Measurements from ENCODE around the gene DISC1. TPM values are rescaled to one million over a fixed set of nuclear protein-coding genes. Genes with fewer than 3 reads are reported as not detected.
"Not testable (repeated sequence)": the region's sequence is repeated elsewhere in the genome, so short reads cannot be mapped to it uniquely, and the experiment has no call there.

Gene DISC1
- total and polyA plus RNA-seq, 2 donors (not counting 1 experiment from before 2014, with no cell fraction given): 2.7 to 4.3 TPM

DNA sequence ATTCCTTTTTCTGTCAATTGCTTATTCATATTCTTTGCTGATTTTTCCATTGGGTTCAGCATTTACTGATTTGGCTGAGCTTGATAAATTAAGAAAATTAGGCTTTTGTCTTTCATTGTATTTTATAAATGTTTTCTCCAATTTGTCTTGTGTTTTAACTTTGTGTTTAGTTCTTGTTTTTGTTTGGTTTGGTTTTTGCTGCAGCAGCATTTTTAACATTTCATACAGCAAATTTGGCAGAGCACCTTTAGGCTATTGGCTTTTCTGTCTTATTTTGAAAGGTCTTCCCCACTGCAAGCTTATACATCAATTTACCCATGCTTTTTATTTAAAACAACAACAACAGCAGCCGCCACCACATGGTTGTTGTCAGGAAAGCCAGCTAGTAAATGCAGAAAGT lies 33.8 kb upstream of the DISC1 start:
- no peak overlapping the region for H3K27ac ChIP-seq (ENCODE audit: low read length in 2 of 2)
- DNase-seq: no peak
- no peak overlapping the region for H3K9ac ChIP-seq (ENCODE audit: low read length)
- WGBS (ENCODE audit: insufficient coverage): no CpG with 5 or more reads among the region's 1 CpG
- no peaks in the 10 kb centered on the region for H3K79me2 ChIP-seq (ENCODE audit: control insufficient read depth, insufficient read depth, low read length)
- no peak overlapping the region for H3K4me3 ChIP-seq (ENCODE audit: control extremely low read depth in 1 of 5, extremely low read depth in 1 of 5, insufficient read depth in 1 of 5, low read depth in 2 of 5, low read length in 4 of 5)
- no peaks in the 10 kb centered on the region for H3K27me3 ChIP-seq (replicated peaks in 1 of 4; ENCODE audit: control extremely low read depth in 1 of 4, control insufficient read depth in 3 of 4, insufficient read depth in 4 of 4, low read length in 3 of 4)
- ChIA-PET POLR2A (no interaction called here), CTCF (interaction anchor here (0.7 to 1.0 kb wide), 2 partner anchors 8 to 11 kb away, joined by 3 read pairs; no protein-coding TSS in a partner anchor)
- Mint-ChIP-seq H3K27me3 (no peaks in the 10 kb centered on the region), H3K27ac (no peak overlapping the region), H3K9me3 (ENCODE audit: insufficient read depth) (no peaks in the 10 kb centered on the region), H3K4me3 (no peak overlapping the region), H3K4me1 (peaks cover 16% of the 10 kb centered on the region)
- TF ChIP-seq, protein P1, sequence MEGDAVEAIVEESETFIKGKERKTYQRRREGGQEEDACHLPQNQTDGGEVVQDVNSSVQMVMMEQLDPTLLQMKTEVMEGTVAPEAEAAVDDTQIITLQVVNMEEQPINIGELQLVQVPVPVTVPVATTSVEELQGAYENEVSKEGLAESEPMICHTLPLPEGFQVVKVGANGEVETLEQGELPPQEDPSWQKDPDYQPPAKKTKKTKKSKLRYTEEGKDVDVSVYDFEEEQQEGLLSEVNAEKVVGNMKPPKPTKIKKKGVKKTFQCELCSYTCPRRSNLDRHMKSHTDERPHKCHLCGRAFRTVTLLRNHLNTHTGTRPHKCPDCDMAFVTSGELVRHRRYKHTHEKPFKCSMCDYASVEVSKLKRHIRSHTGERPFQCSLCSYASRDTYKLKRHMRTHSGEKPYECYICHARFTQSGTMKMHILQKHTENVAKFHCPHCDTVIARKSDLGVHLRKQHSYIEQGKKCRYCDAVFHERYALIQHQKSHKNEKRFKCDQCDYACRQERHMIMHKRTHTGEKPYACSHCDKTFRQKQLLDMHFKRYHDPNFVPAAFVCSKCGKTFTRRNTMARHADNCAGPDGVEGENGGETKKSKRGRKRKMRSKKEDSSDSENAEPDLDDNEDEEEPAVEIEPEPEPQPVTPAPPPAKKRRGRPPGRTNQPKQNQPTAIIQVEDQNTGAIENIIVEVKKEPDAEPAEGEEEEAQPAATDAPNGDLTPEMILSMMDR (IDR thresholded peaks at IDR 0.05): no peak
- TF ChIP-seq EZH2 (IDR thresholded peaks at IDR 0.05; ENCODE audit: borderline replicate concordance, insufficient read depth, low read depth, low read length, poor library complexity, severe bottlenecking): no peak
- intact Hi-C loops (cut with micrococcal nuclease): no loop called here
- ATAC-seq (ENCODE audit: low read depth): no peak
- H3K36me3 ChIP-seq (replicated peaks in 1 of 2; ENCODE audit: control extremely low read depth in 1 of 2, control insufficient read depth in 1 of 2, extremely low read depth in 1 of 2, insufficient read depth in 2 of 2, low read length in 1 of 2): no peaks in the 10 kb centered on the region
- H3K4me2 ChIP-seq (replicated peaks; ENCODE audit: low read depth, low read length, poor library complexity, severe bottlenecking): no peak overlapping the region
- peaks cover 10 to 12% of the 10 kb centered on the region in 2 donors for H3K4me1 ChIP-seq (ENCODE audit: control insufficient read depth in 2 of 2, insufficient read depth in 2 of 2, low read length in 2 of 2)
- H4K20me1 ChIP-seq (ENCODE audit: control insufficient read depth, insufficient read depth, low read length, poor library complexity, severe bottlenecking): no peaks in the 10 kb centered on the region
- no peak overlapping the region for H2AFZ ChIP-seq (ENCODE audit: insufficient read depth, low read depth, low read length, poor library complexity, severe bottlenecking)
- no peaks in the 10 kb centered on the region for H3K9me3 ChIP-seq (ENCODE audit: control extremely low read depth in 1 of 3, control insufficient read depth in 2 of 3, insufficient read depth in 1 of 3, low read length in 2 of 3)

DNA sequence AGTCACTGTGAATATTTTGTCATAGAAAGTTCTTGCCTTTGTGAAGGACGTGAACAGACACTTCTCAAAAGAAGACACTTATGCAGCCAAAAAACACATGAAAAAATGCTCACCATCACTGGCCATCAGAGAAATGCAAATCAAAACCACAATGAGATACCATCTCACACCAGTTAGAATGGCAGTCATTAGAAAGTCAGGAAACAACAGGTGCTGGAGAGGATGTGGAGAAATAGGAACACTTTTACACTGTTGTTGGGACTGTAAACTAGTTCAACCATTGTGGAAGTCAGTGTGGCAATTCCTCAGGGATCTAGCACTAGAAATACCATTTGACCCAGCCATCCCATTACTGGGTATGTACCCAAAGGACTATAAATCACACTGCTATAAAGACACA lies 33.3 kb upstream of the DISC1 start:
- intact Hi-C loops (cut with micrococcal nuclease); H3K27ac ChIP-seq (ENCODE audit: low read length in 2 of 2); POLR2A ChIA-PET; H4K20me1 ChIP-seq (ENCODE audit: control insufficient read depth, insufficient read depth, low read length, poor library complexity, severe bottlenecking); DNase-seq; H2AFZ ChIP-seq (ENCODE audit: insufficient read depth, low read depth, low read length, poor library complexity, severe bottlenecking); H3K27me3 Mint-ChIP-seq; H3K9me3 ChIP-seq (ENCODE audit: control extremely low read depth in 1 of 3, control insufficient read depth in 2 of 3, insufficient read depth in 1 of 3, low read length in 2 of 3); H3K27ac Mint-ChIP-seq; H3K9ac ChIP-seq (ENCODE audit: low read length); H3K36me3 ChIP-seq (replicated peaks in 1 of 2; ENCODE audit: control extremely low read depth in 1 of 2, control insufficient read depth in 1 of 2, extremely low read depth in 1 of 2, insufficient read depth in 2 of 2, low read length in 1 of 2); H3K79me2 ChIP-seq (ENCODE audit: control insufficient read depth, insufficient read depth, low read length); H3K4me3 Mint-ChIP-seq; H3K9me3 Mint-ChIP-seq (ENCODE audit: insufficient read depth); H3K4me3 ChIP-seq (ENCODE audit: control extremely low read depth in 1 of 5, extremely low read depth in 1 of 5, insufficient read depth in 1 of 5, low read depth in 2 of 5, low read length in 4 of 5); H3K27me3 ChIP-seq (replicated peaks in 1 of 4; ENCODE audit: control extremely low read depth in 1 of 4, control insufficient read depth in 3 of 4, insufficient read depth in 4 of 4, low read length in 3 of 4); ATAC-seq (ENCODE audit: low read depth); H3K4me2 ChIP-seq (replicated peaks; ENCODE audit: low read depth, low read length, poor library complexity, severe bottlenecking): not testable (repeated sequence)
- CTCF ChIA-PET: interaction anchor here (0.7 kb wide), 1 partner anchor 10 kb away, joined by 3 read pairs; no protein-coding TSS in a partner anchor
- WGBS (ENCODE audit: insufficient coverage): no CpG with 5 or more reads among the region's 1 CpG
- peaks cover 10 to 12% of the 10 kb centered on the region in 2 donors for H3K4me1 ChIP-seq (ENCODE audit: control insufficient read depth in 2 of 2, insufficient read depth in 2 of 2, low read length in 2 of 2)
- H3K4me1 Mint-ChIP-seq: peaks cover 16% of the 10 kb centered on the region
